H9 (cell line): ENCODE results near the gene PRR23E. TPM values are rescaled to one million over a fixed set of nuclear protein-coding genes. Genes with fewer than 3 reads are reported as not detected.

Experiments used
- DNase-seq: peaks from one replicate; pipeline ENCODE4 v3.0.0-alpha.2; 2017
- H2AFZ ChIP-seq: one replicate; pipeline ENCODE4 v1.6.1; 2013; ENCODE audit warnings: mild to moderate bottlenecking, low read length, control low read depth, moderate library complexity
- H2AK5ac ChIP-seq: 2 replicates; pipeline ENCODE4 v1.6.1; 2013; ENCODE audit warnings: low read length, control low read depth, mixed read lengths; ENCODE audit not compliant: insufficient read length
- H2BK120ac ChIP-seq: one replicate; pipeline ENCODE4 v1.6.1; 2013; ENCODE audit warnings: low read depth, mild to moderate bottlenecking, low read length, control low read depth, inconsistent platforms; ENCODE audit not compliant: poor library complexity, severe bottlenecking
- H2BK12ac ChIP-seq: 2 replicates; pipeline ENCODE4 v1.6.1; 2013; ENCODE audit warnings: low read length, control low read depth, mixed read lengths, low read depth; ENCODE audit not compliant: insufficient read length
- H2BK15ac ChIP-seq: 2 replicates; pipeline ENCODE4 v1.6.1; 2013; ENCODE audit warnings: low read depth, low read length, control low read depth
- H2BK20ac ChIP-seq: one replicate; pipeline ENCODE4 v1.6.1; 2013; ENCODE audit warnings: low read depth, mild to moderate bottlenecking, low read length, control low read depth, inconsistent platforms; ENCODE audit not compliant: poor library complexity, severe bottlenecking
- H2BK5ac ChIP-seq: 2 replicates; pipeline ENCODE4 v1.6.1; 2013; ENCODE audit warnings: low read length, control low read depth, mixed read lengths; ENCODE audit not compliant: insufficient read length
- H3K14ac ChIP-seq: 2 replicates; pipeline ENCODE4 v1.6.1; 2013; ENCODE audit warnings: low read length, control low read depth; ENCODE audit not compliant: insufficient read depth
- H3K18ac ChIP-seq: 2 replicates; pipeline ENCODE4 v1.6.1; 2013; ENCODE audit warnings: low read depth, mild to moderate bottlenecking, mixed read lengths, low read length, control low read depth; ENCODE audit not compliant: insufficient read length
- H3K23ac ChIP-seq: 2 replicates; pipeline ENCODE4 v1.6.1; 2013; ENCODE audit warnings: low read length, control low read depth, mixed read lengths, low read depth; ENCODE audit not compliant: insufficient read length
- H3K23me2 ChIP-seq: 2 replicates; pipeline ENCODE4 v1.6.1; 2013; ENCODE audit warnings: low read depth, mild to moderate bottlenecking, mixed read lengths, low read length, control low read depth; ENCODE audit not compliant: insufficient read length, poor library complexity, severe bottlenecking
- H3K27ac ChIP-seq: 2 replicates; pipeline ENCODE4 v1.5.1; 2013; ENCODE audit warnings: low read length, control low read depth, mixed read lengths, low read depth; ENCODE audit not compliant: insufficient read length
- H3K27me3 ChIP-seq: 2 replicates; pipeline ENCODE4 v1.6.1; 2013; ENCODE audit warnings: low read length, control low read depth, inconsistent platforms; ENCODE audit not compliant: insufficient read depth
- H3K4ac ChIP-seq: 2 replicates; pipeline ENCODE4 v1.6.1; 2013; ENCODE audit warnings: low read depth, mild to moderate bottlenecking, control low read depth, inconsistent platforms, low read length, moderate library complexity
- H3K4me1 ChIP-seq: 2 replicates; pipeline ENCODE4 v1.6.1; 2013; ENCODE audit warnings: low read length, control low read depth, inconsistent platforms; ENCODE audit not compliant: insufficient read depth
- H3K4me2 ChIP-seq: 2 replicates; pipeline ENCODE4 v1.6.1; 2013; ENCODE audit warnings: low read length, control low read depth, mixed read lengths; ENCODE audit not compliant: insufficient read length, insufficient read depth
- H3K56ac ChIP-seq: 2 replicates; pipeline ENCODE4 v1.6.1; 2013; ENCODE audit warnings: low read depth, mild to moderate bottlenecking, mixed read lengths, low read length, control low read depth; ENCODE audit not compliant: insufficient read length
- H3K79me1 ChIP-seq: 2 replicates; pipeline ENCODE4 v1.6.1; 2013; ENCODE audit warnings: low read depth, mild to moderate bottlenecking, moderate library complexity, low read length, control low read depth, inconsistent platforms; ENCODE audit not compliant: insufficient read depth, poor library complexity, severe bottlenecking
- H3K79me2 ChIP-seq: 2 replicates; pipeline ENCODE4 v1.6.1; 2013; ENCODE audit warnings: low read length, control low read depth, inconsistent platforms; ENCODE audit not compliant: insufficient read depth
- H3K9ac ChIP-seq: 2 replicates; pipeline ENCODE4 v1.6.1; 2013; ENCODE audit warnings: low read length, control low read depth, mixed read lengths; ENCODE audit not compliant: insufficient read length; ENCODE audit errors: extremely low read depth
- H3K9me3 ChIP-seq: one replicate; pipeline ENCODE4 v1.6.1; 2013; ENCODE audit warnings: low read depth, low read length, inconsistent platforms; ENCODE audit not compliant: control insufficient read depth
- H3T11ph ChIP-seq: one replicate; pipeline ENCODE4 v1.6.1; 2013; ENCODE audit warnings: mild to moderate bottlenecking, low read length, control low read depth, inconsistent platforms
- H4K20me1 ChIP-seq: one replicate; pipeline ENCODE4 v1.6.1; 2013; ENCODE audit not compliant: control insufficient read depth, insufficient read length, insufficient read depth
- H4K5ac ChIP-seq: 2 replicates; pipeline ENCODE4 v1.6.1; 2013; ENCODE audit warnings: low read depth, mild to moderate bottlenecking, mixed read lengths, low read length, control low read depth; ENCODE audit not compliant: insufficient read length
- H4K8ac ChIP-seq: replicated peaks from 2 replicates; pipeline ENCODE4 v1.6.1; 2013; ENCODE audit warnings: low read length, control low read depth, mixed read lengths, low read depth; ENCODE audit not compliant: insufficient read length
- H4K91ac ChIP-seq: 2 replicates; pipeline ENCODE4 v1.6.1; 2013; ENCODE audit warnings: low read depth, mild to moderate bottlenecking, moderate library complexity, mixed read lengths, low read length, control low read depth; ENCODE audit not compliant: insufficient read length
- H3K27ac Mint-ChIP-seq, 3 experiments: 2 replicates in 2 of 3; 3 replicates in 1 of 3; pipeline ENCODE4 v1.8.0; 2020 to 2021; ENCODE audit warnings: mixed read lengths in 3 of 3, mild to moderate bottlenecking in 1 of 3, moderate library complexity in 1 of 3
- H3K27me3 Mint-ChIP-seq: 2 replicates; pipeline ENCODE4 v1.8.0; 2021; ENCODE audit warnings: low read depth, mild to moderate bottlenecking, moderate library complexity, mixed read lengths
- H3K36me3 Mint-ChIP-seq, 3 experiments: 2 replicates in 2 of 3; 3 replicates in 1 of 3; pipeline ENCODE4 v1.8.0; 2020 to 2021; ENCODE audit warnings: low read depth in 3 of 3, mixed read lengths in 3 of 3; ENCODE audit not compliant: insufficient read depth in 1 of 3
- H3K4me1 Mint-ChIP-seq, 2 experiments: 2 replicates each; pipeline ENCODE4 v1.8.0; 2020; ENCODE audit warnings: mixed read lengths in 2 of 2
- H3K4me3 Mint-ChIP-seq, 2 experiments: 2 replicates in 1 of 2; 3 replicates in 1 of 2; pipeline ENCODE4 v1.8.0; 2020 to 2021; ENCODE audit warnings: mild to moderate bottlenecking in 2 of 2, mixed read lengths in 2 of 2, moderate library complexity in 1 of 2
- H3K9me3 Mint-ChIP-seq, 2 experiments: 2 replicates in 1 of 2; 3 replicates in 1 of 2; pipeline ENCODE4 v1.8.0; 2020; ENCODE audit warnings: mild to moderate bottlenecking in 2 of 2, mixed read lengths in 2 of 2, moderate library complexity in 1 of 2
- CTCF ChIP-seq: fragments of 200-600 bp; sonication (generic); conservative IDR thresholded peaks from 3 replicates; pipeline ENCODE4 v1.8.0; 2021; ENCODE audit warnings: antibody characterized with exemption, mild to moderate bottlenecking
- WGBS: extraction: QIAGEN DNeasy Blood & Tissue Kit; methylation state at CpG from one replicate; pipeline ENCODE4 v1.1.7; 2013; ENCODE audit warnings: missing lambda C conversion rate, low lambda C conversion rate, mixed read lengths; ENCODE audit not compliant: insufficient read length; ENCODE audit errors: extremely low coverage; 5-methylcytosine and 5-hydroxymethylcytosine counted together
- total RNA-seq: library from RNA; stranded (reverse); gene quantifications from 2 replicates; pipeline ENCODE4 v1.2.1, GENCODE V29; 2021

Gene PRR23E
- total RNA-seq, 1 experiment from 2014 or later, result not detected

GRCh38 chr3:127193775-127194174, 844 bp downstream of the PRR23E start:
- Histone ChIP-seq H2AK5ac (no peak overlapping the region), H3T11ph (no peak overlapping the region), H3K27ac (no peak overlapping the region), H2AFZ (no peak overlapping the region), H3K27me3 (no peaks in the 10 kb centered on the region), H3K4me1 (no peaks in the 10 kb centered on the region), H3K9me3 (no peaks in the 10 kb centered on the region), H4K20me1 (no peaks in the 10 kb centered on the region), H3K4ac (no peak overlapping the region), H3K23ac (no peak overlapping the region), H2BK15ac (no peak overlapping the region), H3K9ac (no peak overlapping the region), H4K91ac (no peak overlapping the region), H2BK120ac (no peak overlapping the region), H3K14ac (no peak overlapping the region), H3K79me1 (no peaks in the 10 kb centered on the region), H3K56ac (no peak overlapping the region), H3K79me2 (no peaks in the 10 kb centered on the region), H4K8ac (no peak overlapping the region), H4K5ac (no peak overlapping the region), H3K23me2 (no peaks in the 10 kb centered on the region), H2BK5ac (no peak overlapping the region), H3K18ac (no peak overlapping the region), H2BK20ac (no peak overlapping the region), H2BK12ac (no peak overlapping the region), H3K4me2 (no peak overlapping the region)
- Mint-ChIP-seq H3K27ac (no peak overlapping the region), H3K27me3 (peaks cover 12% of the 10 kb centered on the region), H3K36me3 (no peaks in the 10 kb centered on the region), H3K9me3 (peaks cover 0 to 5% of the 10 kb centered on the region in 2 experiments; a peak in 3 of 5 replicates), H3K4me1 (peaks cover 6 to 9% of the 10 kb centered on the region in 2 experiments), H3K4me3 (no peak overlapping the region)
- DNase-seq, result no peak
- no peak for TF ChIP-seq CTCF
- no CpG with 5 or more reads among the region's 3 CpGs for WGBS
